Activated naive CD4-positive, alpha-beta T cell treated with anti-CD3 and anti-CD28 coated beads, Interleukin-2, amount 10 ng/mL, durations not matched to agents 7 days and 5 days (primary cell): ENCODE results near the gene SLC25A11.

Experiments used
- CTCF ChIA-PET: fragments of 350-600 bp; sonication (Branson Sonifier 250); formaldehyde crosslinking; loops from one replicate; lab custom pipeline; 2021; ENCODE audit warnings: antibody characterized with exemption; lab: Charles Lee
- DNase-seq: peaks from one replicate; pipeline ENCODE4 v3.0.0-alpha.2; 2020
- H3K27ac Mint-ChIP-seq: one replicate; pipeline ENCODE4 v1.8.0; 2021; ENCODE audit warnings: mild to moderate bottlenecking, moderate library complexity, mixed read lengths
- H3K27me3 Mint-ChIP-seq: one replicate; pipeline ENCODE4 v1.8.0; 2021; ENCODE audit warnings: mild to moderate bottlenecking, mixed read lengths
- H3K36me3 Mint-ChIP-seq: one replicate; pipeline ENCODE4 v1.8.0; 2021; ENCODE audit warnings: mixed read lengths
- H3K4me1 Mint-ChIP-seq: one replicate; pipeline ENCODE4 v1.8.0; 2021; ENCODE audit warnings: mixed read lengths
- H3K4me3 Mint-ChIP-seq: one replicate; pipeline ENCODE4 v1.8.0; 2021; ENCODE audit warnings: mild to moderate bottlenecking, moderate library complexity, mixed read lengths
- H3K9me3 Mint-ChIP-seq: one replicate; pipeline ENCODE4 v1.8.0; 2021; ENCODE audit warnings: mixed read lengths

Gene SLC25A11

DNA sequence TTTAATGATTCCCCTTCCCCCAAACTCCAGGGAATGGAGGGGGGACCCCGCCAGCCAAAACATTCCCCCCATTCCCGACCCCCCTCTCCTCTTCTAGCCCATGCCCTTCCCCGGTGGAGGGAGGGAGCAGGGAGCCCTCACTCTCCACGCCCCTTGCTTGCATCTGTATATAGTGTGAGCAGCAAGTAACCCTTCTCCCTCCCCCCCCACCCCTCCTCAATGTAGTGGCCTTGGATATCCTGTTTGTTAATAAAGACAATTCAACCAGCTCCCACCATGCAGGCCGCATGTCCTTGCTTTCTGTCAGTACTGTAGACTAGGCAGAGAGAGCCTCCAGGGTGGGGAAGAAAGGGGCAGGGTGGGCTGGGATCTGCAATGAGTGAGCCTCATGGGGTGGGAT is 42.1 kb downstream of the SLC25A11 start:
- no peak overlapping the region for H3K27ac Mint-ChIP-seq

DNA sequence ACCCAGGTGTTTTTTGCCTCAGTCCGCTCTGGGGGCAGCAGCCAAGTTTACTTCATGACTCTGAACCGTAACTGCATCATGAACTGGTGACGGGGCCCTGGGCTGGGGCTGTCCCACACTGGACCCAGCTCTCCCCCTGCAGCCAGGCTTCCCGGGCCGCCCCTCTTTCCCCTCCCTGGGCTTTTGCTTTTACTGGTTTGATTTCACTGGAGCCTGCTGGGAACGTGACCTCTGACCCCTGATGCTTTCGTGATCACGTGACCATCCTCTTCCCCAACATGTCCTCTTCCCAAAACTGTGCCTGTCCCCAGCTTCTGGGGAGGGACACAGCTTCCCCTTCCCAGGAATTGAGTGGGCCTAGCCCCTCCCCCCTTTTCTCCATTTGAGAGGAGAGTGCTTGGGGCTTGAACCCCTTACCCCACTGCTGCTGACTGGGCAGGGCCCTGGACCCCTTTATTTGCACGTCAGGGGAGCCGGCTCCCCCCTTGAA is 42.6 kb downstream of the SLC25A11 start:
- Mint-ChIP-seq H3K4me3 (no peak overlapping the region), H3K4me1 (peaks cover 24% of the 10 kb centered on the region), H3K27me3 (peaks cover 28% of the 10 kb centered on the region), H3K9me3 (no peaks in the 10 kb centered on the region), H3K27ac (no peak overlapping the region), H3K36me3 (peaks cover 26% of the 10 kb centered on the region)
- DNase-seq: no peak
- CTCF ChIA-PET: no interaction called here

More for the DNA sequence above, 42.1 kb downstream of the SLC25A11 start:
- Mint-ChIP-seq H3K4me3 (no peak overlapping the region), H3K9me3 (no peaks in the 10 kb centered on the region), H3K36me3 (peaks cover 23% of the 10 kb centered on the region), H3K27me3 (peaks cover 32% of the 10 kb centered on the region), H3K4me1 (peaks cover 30% of the 10 kb centered on the region)
- CTCF ChIA-PET: no interaction called here
- DNase-seq: no peak

DNA sequence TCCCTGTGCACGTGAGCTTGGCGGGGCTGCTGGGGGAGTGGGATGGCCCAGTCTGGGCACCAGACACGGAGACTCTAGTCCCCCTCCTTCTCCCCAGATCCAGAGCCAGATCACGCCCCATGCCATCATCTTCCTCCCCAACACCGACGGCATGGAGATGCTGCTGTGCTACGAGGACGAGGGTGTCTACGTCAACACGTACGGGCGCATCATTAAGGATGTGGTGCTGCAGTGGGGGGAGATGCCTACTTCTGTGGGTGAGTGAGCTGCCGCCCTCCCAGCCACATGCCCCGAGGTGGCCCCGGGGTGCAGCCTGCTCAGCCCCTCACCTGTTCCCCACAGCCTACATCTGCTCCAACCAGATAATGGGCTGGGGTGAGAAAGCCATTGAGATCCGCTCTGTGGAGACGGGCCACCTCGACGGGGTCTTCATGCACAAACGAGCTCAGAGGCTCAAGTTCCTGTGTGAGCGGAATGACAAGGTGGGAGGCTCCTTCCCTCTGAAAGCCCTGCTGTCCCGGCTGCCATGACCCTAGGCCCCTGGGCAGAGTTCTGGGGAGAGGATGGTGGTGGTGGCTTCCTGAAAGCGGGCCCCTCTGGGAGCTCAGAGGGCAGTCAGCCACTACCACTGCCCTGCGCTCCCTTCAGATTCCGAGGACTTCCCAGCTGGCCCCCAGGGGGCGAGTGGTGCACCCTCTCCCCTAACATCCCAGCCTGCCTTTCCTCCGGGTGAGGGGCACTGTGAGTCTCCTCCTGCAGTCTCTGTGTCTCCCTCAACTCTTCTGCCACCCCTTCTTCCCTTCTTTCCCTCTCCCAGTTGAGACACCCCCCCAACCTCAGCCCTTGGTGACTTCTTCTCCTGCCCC is 43.3 kb downstream of the SLC25A11 start:
- no peak overlapping the region for H3K27ac Mint-ChIP-seq
- H3K4me1 Mint-ChIP-seq: peaks cover 23% of the 10 kb centered on the region
- H3K36me3 Mint-ChIP-seq: peaks cover 26% of the 10 kb centered on the region
- CTCF ChIA-PET: no interaction called here
- H3K4me3 Mint-ChIP-seq: no peak overlapping the region
- peaks cover 24% of the 10 kb centered on the region for H3K27me3 Mint-ChIP-seq
- DNase-seq: no peak
- H3K9me3 Mint-ChIP-seq: no peaks in the 10 kb centered on the region

DNA sequence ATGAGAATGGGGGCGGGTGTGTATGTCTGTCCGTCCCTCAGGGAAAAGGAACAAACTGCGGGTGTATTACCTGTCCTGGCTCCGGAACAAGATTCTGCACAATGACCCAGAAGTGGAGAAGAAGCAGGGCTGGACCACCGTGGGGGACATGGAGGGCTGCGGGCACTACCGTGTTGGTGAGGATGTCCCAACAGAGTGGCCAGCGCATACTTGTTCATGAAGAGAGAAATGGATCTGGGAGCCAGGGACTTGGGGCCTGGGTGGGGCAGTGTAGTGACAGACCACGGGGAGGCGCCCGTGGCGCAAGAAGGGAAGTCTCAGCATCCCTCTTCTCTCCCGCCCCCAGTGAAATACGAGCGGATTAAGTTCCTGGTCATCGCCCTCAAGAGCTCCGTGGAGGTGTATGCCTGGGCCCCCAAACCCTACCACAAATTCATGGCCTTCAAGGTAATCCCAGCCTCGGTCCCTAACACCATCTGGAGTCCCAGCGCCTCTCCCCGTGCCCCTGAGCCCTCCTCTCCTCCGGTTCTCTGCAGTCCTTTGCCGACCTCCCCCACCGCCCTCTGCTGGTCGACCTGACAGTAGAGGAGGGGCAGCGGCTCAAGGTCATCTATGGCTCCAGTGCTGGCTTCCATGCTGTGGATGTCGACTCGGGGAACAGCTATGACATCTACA is 44.1 kb downstream of the SLC25A11 start:
- Mint-ChIP-seq H3K27me3 (peaks cover 21% of the 10 kb centered on the region), H3K4me1 (peaks cover 19% of the 10 kb centered on the region), H3K4me3 (no peak overlapping the region), H3K9me3 (no peaks in the 10 kb centered on the region), H3K27ac (peak overlapping the region; percentile 28), H3K36me3 (peaks cover 29% of the 10 kb centered on the region)
- no peak for DNase-seq
- CTCF ChIA-PET: no interaction called here

DNA sequence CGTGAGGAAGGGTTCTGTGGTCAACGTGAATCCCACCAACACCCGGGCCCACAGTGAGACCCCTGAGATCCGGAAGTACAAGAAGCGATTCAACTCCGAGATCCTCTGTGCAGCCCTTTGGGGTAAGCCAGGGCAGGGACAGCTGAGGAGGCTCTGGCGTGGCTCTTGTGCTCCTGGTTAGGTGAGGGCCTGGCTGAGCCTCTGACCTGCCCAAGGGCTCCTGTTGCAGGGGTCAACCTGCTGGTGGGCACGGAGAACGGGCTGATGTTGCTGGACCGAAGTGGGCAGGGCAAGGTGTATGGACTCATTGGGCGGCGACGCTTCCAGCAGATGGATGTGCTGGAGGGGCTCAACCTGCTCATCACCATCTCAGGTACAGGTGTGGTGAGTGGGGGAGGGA is 44.7 kb downstream of the SLC25A11 start:
- H3K36me3 Mint-ChIP-seq: peaks cover 34% of the 10 kb centered on the region
- H3K27ac Mint-ChIP-seq: no peak overlapping the region
- H3K4me3 Mint-ChIP-seq: no peak overlapping the region
- H3K27me3 Mint-ChIP-seq: peaks cover 14% of the 10 kb centered on the region
- DNase-seq: no peak
- H3K9me3 Mint-ChIP-seq: no peaks in the 10 kb centered on the region
- CTCF ChIA-PET: no interaction called here
- peaks cover 14% of the 10 kb centered on the region for H3K4me1 Mint-ChIP-seq

DNA sequence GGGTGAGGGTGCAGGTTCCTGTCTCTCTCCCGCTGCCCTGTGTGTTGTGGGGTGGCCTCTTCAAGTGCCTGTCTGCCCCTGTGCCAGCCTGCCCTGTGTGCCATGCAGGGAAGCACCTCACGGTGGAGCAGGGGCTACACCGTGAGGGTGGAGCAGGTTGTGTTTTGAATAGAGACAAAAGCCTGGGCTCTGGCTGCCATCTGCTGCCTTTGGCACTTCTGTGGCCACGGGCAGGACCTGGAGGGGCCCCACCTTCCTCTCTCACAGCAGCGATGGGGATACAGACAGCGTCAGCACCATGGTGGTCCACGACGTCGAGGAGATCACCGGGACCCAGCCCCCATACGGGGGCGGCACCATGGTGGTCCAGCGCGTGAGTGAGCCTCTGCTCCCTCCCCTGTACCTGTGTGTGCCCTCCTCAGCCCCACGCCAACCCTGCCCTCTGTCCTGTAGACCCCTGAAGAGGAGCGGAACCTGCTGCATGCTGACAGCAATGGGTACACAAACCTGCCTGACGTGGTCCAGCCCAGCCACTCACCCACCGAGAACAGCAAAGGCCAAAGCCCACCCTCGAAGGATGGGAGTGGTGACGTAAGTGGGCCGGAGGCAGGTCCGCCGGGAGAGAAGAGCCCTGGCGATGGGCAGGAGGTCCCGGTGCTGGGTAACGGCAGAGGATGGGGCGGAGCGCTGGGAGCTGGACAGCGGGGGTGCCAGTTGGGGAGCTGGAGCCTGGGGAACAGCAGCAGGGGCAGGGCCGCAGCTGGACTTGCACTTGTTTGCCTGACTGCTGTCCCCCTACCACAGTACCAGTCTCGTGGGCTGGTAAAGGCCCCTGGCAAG is 45.9 kb downstream of the SLC25A11 start:
- H3K9me3 Mint-ChIP-seq: no peaks in the 10 kb centered on the region
- peaks cover 8% of the 10 kb centered on the region for H3K4me1 Mint-ChIP-seq
- H3K36me3 Mint-ChIP-seq: peaks cover 37% of the 10 kb centered on the region
- no peak overlapping the region for H3K27ac Mint-ChIP-seq
- CTCF ChIA-PET: no interaction called here
- peaks cover 4% of the 10 kb centered on the region for H3K27me3 Mint-ChIP-seq
- no peak overlapping the region for H3K4me3 Mint-ChIP-seq
- DNase-seq: no peak

DNA sequence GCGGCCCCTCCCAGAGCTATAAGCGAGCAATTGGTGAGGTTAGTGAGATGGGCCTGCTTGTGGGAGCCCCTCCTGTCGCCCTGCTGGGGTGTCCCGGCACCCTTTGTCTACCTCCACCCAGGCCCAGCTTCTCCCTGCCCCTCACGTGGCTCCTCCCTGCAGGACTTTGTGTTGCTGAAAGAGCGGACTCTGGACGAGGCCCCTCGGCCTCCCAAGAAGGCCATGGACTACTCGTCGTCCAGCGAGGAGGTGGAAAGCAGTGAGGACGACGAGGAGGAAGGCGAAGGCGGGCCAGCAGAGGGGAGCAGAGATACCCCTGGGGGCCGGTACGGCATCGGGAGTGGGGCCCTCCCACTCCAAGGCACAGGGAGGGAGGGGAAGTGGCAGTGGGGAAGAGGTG is 46.6 kb downstream of the SLC25A11 start:
- H3K36me3 Mint-ChIP-seq: peaks cover 40% of the 10 kb centered on the region
- CTCF ChIA-PET: no interaction called here
- H3K27ac Mint-ChIP-seq: no peak overlapping the region

DNA sequence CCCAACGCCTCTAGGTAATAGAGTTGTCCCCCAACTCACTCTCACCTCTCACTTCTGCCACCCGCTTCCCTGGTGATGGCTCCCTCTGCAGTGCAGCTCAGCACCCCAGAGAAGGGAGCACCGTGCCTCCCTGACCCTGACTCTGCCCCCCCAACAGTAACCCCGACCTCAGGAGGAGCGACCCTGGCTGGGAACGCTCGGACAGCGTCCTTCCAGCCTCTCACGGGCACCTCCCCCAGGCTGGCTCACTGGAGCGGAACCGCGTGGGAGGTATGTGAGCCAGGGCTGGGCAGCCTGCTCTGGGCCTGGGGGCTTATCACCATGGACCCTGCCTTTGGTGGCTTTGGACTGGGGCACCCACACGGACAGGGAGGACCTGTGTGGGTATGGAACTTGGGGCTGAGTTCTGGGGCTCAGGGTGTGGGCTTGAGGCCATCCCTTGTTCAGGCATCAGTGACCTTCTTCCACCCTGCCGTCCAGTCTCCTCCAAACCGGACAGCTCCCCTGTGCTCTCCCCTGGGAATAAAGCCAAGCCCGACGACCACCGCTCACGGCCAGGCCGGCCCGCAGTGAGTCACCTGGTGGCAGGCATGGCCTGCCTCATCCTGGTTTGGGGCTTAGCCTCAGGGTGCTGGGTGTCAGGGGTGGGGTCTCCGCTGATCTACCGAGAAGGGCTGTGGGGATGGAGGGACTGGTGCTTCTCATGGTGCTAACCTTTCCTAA is 47.2 kb downstream of the SLC25A11 start:
- H3K27me3 Mint-ChIP-seq: no peaks in the 10 kb centered on the region
- H3K4me3 Mint-ChIP-seq: no peak overlapping the region
- H3K9me3 Mint-ChIP-seq: no peaks in the 10 kb centered on the region
- DNase-seq: no peak
- CTCF ChIA-PET: no interaction called here
- no peak overlapping the region for H3K27ac Mint-ChIP-seq
- H3K4me1 Mint-ChIP-seq: peaks cover 3% of the 10 kb centered on the region
- peaks cover 40% of the 10 kb centered on the region for H3K36me3 Mint-ChIP-seq

More for the DNA sequence above, 46.6 kb downstream of the SLC25A11 start:
- H3K4me1 Mint-ChIP-seq: peaks cover 4% of the 10 kb centered on the region
- no peaks in the 10 kb centered on the region for H3K27me3 Mint-ChIP-seq
- DNase-seq: no peak
- H3K9me3 Mint-ChIP-seq: no peaks in the 10 kb centered on the region
- no peak overlapping the region for H3K4me3 Mint-ChIP-seq

DNA sequence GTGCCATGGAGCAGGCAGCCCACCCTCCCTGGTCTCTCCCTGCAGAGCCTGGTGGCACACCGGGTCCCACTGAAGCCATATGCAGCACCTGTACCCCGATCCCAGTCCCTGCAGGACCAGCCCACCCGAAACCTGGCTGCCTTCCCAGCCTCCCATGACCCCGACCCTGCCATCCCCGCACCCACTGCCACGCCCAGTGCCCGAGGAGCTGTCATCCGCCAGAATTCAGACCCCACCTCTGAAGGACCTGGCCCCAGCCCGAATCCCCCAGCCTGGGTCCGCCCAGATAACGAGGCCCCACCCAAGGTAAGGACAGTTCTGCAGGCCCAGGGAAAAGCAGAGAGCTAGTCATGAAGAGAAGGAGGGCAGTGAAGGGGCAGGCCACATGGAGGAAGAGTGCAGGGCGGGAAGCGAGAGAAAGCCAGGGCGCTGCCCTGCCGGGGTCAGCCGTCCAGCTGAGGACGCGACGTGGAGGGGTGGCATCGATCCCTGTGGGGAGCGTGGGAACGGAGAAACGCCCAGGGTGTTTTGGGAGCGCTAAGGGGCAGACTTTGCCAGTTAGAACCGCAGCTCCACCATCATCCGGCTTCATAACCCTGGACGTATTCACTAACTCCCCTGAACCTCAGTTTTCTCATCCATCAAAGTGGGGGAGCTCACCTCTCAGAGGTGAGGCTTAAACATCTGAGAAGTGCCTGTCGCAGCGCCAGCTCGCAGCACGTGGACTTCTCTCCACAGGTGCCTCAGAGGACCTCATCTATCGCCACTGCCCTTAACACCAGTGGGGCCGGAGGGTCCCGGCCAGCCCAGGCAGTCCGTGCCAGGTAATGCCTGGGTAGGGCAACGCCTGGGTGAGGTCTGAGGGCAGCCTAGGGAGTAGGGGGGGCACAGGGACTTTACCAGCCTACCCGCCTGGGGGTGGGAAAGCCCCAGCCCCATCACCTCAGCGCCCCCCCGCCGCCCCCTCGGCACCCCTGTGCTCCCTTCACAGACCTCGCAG is 48.1 kb downstream of the SLC25A11 start:
- CTCF ChIA-PET: interaction anchor here (0.6 to 1.3 kb wide), 3 partner anchors 8 to 99 kb away, joined by 3 to 5 read pairs (median 3); partner anchors contain the start of gene C17orf107
- Mint-ChIP-seq H3K4me3 (no peak overlapping the region), H3K27me3 (no peaks in the 10 kb centered on the region), H3K27ac (no peak overlapping the region), H3K9me3 (no peaks in the 10 kb centered on the region), H3K4me1 (peaks cover 3% of the 10 kb centered on the region), H3K36me3 (peaks cover 41% of the 10 kb centered on the region)
- DNase-seq: no peak

DNA sequence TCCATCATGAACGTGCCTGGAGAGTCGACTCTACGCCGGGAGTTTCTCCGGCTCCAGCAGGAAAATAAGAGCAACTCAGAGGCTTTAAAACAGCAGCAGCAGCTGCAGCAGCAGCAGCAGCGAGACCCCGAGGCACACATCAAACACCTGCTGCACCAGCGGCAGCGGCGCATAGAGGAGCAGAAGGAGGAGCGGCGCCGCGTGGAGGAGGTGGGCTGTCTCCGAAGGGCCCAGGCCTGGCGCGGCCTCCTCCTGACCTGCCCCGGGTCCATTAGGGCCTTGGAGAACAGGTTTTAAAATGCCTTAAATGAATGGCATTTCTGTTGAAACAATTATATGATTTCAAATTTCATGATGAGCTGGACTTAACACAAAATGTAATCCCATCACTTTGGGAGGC is 52.3 kb downstream of the SLC25A11 start:
- Mint-ChIP-seq H3K27ac (no peak overlapping the region), H3K4me3 (no peak overlapping the region), H3K4me1 (peaks cover 3% of the 10 kb centered on the region), H3K36me3 (peaks cover 40% of the 10 kb centered on the region), H3K27me3 (no peaks in the 10 kb centered on the region), H3K9me3 (no peaks in the 10 kb centered on the region)
- CTCF ChIA-PET: interaction anchor here (0.8 to 1.9 kb wide), 5 partner anchors 57 to 320 kb away, joined by 3 to 5 read pairs (median 4); partner anchors contain the start of gene ARRB2
- DNase-seq: no peak
